A375 (cell line): ENCODE results near the gene HPS5. TPM values are rescaled to one million over a fixed set of nuclear protein-coding genes. Genes with fewer than 3 reads are reported as not detected.

ENCODE experiments used
- small RNA-seq: library from RNA; depleted of rRNA; stranded (forward); fragments of <200 nt; gene quantifications from one replicate; pipeline ENCODE3, GENCODE V24; 2014
- total RNA-seq: library from RNA; depleted of rRNA; stranded (reverse); fragments of >200 nt; shearing (Covaris generic); gene quantifications from 2 replicates; pipeline ENCODE4 v1.2.3, GENCODE V29; 2014; rRNA removed

The HPS5 gene
- total RNA-seq: 33.8 and 33.9 TPM in 2 replicates

GRCh38 chr11:18321969-18322711 is at the start of gene HPS5, which contains the start of gene GTF2H1:
Gene HPS5 (minus strand): TSS chr11:18322140. CDS start chr11:18317858, 4,282 bp downstream.
Gene GTF2H1 (plus strand): TSS chr11:18322567. CDS start chr11:18333075, 10,508 bp downstream.

GRCh38 chr11:18265949-18266348 is 56.0 kb downstream of the HPS5 start, which contains the start of gene SAA1:
Gene SAA1 (plus strand): TSS chr11:18266264. CDS start chr11:18266888, 624 bp downstream.

GRCh38 chr11:18248561-18248960 is 73.4 kb downstream of the HPS5 start, which contains the start of gene SAA2:
Gene SAA2 (minus strand): TSS chr11:18248668. CDS start chr11:18248011, 657 bp downstream.

GRCh38 chr11:18236664-18237356 is 85.1 kb downstream of the HPS5 start, which contains the start of gene SAA4:
Gene SAA4 (minus strand): TSS chr11:18236802. CDS start chr11:18235926, 876 bp downstream.

Small RNA genes within 50 kb of the gene (small RNA-seq; reads per million reads assigned to genes)
- gene RNA5SP333 (not detected), gene RNA5SP334 (not detected)

Other genes starting within 250 kb of the HPS5 start
- gene SAAL1, start 216.1 kb downstream of the HPS5 start, total RNA-seq: 49.8 and 55.0 TPM in 2 replicates
- 0.15 and 0.90 TPM in 2 replicates for gene MRGPRX3, start 189.6 kb downstream of the HPS5 start, total RNA-seq
- 1.2 and 1.5 TPM in 2 replicates for gene MRGPRX4, start 149.3 kb downstream of the HPS5 start, total RNA-seq
- gene SAA4, start 85.3 kb downstream of the HPS5 start, total RNA-seq: not detected in 2 replicates
- 0.60 TPM in 1 of 2 replicates, not detected in the other for gene SAA2, start 73.5 kb downstream of the HPS5 start, total RNA-seq
- not detected in 2 replicates for gene SAA1, start 55.9 kb downstream of the HPS5 start, total RNA-seq
- 33.3 and 33.5 TPM in 2 replicates for gene GTF2H1, start 427 bp upstream of the HPS5 start, total RNA-seq
- gene LDHA, start 72.4 kb upstream of the HPS5 start, total RNA-seq: 465 and 518 TPM in 2 replicates
- gene LDHC, start 90.2 kb upstream of the HPS5 start, total RNA-seq: 1.7 and 3.7 TPM in 2 replicates
- gene LDHAL6A, start 133.7 kb upstream of the HPS5 start, total RNA-seq: not detected in 2 replicates
- gene TSG101, start 204.8 kb upstream of the HPS5 start, total RNA-seq: 68.1 and 84.3 TPM in 2 replicates